GM19238 (cell line): Measurements from ENCODE around the gene FKBP1A.

Experiments
- DNase-seq: peaks from one replicate; pipeline ENCODE4 v3.0.0; 2011; ENCODE audit warnings: low spot score; ENCODE audit not compliant: insufficient read length

FKBP1A gene

DNA sequence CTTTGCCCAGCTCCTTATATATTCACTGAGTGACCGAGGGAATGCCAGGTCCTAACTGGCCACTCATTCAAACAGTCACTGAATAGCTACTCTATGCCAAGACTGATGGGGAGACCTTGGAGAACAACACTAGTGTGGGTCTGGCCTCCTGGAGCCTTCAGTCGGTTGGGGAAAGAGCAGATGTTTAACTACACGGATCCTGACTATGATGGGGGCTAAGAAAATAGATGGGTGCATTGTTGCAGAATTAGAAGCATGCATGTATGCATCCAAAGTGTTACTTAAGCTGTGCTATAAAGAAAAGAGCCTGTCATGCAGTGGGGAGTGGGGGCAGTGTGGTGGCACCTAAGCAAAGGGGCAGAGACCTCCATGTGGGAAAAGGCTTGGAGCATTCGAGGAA lies 6.5 kb downstream of the FKBP1A start:
- DNase-seq = no peak

DNA sequence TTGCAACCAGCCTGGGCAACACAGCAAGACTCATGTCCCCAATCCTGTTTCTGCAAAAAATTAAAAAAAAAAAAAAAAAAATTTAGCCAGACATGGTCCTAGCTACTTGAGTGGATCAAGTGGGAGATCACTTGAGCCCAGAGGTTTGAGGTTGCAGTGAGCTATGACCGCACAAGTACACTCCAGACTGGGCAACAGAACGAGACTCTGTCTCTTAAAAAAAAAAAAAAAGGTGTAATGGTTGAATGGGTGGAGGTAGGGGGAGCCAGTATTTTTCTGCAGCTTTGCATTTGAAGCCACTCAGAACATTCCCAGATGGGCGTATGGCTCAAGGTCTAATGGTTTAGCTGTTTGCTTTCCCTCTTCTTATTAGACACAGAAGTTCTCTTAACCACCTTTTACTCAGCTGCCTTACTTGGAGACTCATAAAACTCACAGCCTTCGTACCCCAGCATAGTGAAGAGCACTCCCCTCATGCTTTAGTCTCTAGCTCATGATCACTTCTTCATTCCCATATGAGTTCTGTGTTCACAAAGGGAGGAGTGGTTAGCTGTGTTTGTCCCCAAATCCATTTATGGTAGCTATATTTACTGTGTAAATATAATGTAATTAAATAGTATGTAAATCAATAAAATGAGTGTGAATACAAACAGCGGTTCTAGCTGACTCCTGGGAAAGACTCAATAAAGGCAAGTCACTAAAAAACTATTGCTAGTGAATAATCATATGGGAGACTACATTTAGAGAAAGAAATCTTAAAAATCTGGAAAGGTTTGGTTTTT lies 9.0 kb downstream of the FKBP1A start:
- DNase-seq = no peak

DNA sequence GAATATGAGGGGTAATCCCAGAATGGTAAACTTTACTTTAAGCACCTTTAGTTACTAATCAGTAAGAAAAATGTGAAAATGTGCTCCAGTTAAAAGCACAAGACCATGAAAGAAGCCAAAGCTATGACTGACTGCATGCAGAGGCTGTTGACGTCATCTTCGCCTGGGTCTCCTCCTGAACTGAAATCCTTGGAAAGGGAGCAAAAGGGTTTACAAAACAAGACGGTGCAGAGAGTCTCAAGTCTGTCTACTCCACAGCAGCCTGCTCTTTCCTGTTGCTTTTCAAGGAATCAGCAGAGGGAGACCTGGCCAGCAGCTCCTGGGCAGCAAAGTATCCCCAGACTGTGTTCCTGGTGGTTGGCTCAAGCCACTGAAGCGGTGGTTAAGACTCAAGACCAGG lies 10.2 kb downstream of the FKBP1A start:
- DNase-seq = no peak

DNA sequence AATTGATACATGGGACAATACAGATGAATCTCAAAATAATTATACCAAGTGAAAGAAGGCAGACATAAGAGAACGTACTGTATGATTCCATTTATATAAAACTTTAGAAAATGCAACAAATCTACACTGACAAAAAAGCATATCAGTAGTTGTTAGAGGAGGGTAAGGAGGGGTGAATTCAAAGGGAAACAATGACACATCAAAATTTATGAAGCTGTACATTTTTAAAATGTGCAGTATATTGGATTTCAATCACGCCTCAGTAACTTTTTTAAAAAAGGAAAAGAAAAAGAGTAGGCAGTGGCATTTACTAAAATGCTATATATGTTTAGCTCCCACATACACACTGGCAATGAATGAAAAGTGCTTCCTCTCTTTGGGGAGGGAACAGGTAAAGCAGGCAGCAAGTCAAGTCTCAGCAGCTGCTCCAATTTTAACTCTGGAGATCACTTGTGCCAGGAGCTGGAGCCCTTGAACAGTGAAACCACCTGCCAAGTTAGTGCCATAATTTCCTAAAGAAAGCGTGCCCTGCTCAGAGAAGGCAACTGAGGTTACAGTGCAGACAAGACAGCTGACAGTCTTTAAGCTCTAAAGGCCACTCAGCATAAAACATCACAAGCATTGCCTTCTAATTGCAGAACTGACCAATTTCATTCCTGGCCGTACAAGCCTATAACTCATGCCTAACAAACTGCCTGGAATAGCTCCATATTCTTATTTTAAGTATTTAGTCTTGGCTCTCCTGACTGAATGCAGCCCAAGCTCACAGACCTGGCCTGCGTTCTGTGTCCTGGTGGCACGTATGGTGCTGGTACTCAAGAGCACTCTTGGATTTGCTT lies 10.9 kb downstream of the FKBP1A start:
- DNase-seq = no peak

DNA sequence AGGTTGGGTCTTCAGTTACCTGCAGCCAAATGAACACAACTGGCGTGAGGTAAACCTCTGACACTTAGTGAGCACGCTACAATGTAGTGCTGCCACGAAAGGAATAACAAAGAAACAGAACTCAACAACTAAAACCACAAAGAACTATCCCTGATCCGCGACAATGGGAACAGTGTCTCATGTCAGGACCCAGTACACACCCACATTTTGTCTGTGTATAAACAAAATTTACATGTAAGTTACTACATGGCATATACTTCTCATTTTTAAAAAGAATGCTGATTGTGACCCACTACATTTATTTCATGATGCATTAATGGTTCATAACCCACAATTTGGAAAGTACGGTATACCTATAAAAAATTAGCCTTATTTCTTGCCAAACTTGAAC lies 14.1 kb downstream of the FKBP1A start:
- DNase-seq = no peak

DNA sequence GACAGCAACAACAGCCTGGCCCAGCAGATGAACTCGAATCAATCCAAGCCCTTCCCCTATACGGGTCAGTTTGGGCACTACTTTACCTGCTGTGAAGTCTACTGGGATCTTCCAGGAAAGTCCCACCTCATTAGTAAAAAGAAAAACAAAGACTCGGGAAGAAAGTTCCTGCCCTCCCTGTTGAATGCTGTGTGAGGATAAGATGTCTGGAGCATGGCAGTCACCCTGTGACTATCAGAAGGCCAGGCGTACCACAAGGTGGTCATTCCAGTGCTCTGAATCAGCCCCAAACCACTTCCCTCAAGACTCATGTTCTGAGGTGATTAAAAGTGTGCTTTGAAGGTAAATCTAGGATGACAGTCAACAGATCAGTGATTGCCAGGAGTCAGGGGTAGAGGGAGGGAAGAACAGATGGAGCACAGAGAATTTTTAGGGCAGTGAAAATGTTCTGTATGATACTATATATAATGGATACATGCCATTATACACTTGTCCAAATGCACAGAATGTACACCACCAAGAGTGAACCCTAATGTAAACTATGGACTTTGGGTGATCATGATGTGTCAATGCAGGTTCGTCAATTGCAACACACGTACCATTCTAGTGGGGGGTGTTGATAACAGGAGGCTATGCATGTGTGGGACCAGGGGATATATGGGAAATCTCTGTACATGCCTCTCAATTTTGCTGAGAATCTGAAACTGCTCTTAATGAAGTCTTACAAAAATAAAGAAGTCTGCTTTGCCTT lies 14.7 kb downstream of the FKBP1A start:
- DNase-seq = no peak

DNA sequence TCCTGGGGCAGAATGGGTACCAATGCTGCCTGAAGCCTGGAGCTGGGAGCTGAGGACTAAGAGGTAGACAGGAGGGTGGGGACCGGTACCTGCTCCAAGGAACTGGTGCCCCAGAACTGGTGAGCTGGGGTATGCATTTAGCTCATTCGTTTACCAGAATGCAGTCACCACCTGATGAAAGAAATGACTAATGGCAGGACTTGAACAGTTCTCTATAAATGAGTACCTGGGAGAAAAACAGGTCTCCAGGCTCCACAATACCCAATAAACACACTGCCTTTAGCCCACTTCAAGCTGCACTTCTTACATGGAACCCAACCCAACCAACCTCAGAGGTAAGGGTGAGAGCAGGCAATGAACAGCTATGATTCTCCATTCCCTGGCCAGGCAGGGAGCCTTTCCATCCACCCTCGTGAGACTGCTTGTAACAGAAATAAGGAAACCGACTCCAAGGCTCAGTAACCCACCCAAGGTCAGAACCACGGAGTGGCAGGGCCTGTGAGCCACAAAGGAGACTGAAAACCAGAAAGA lies 15.4 kb downstream of the FKBP1A start:
- DNase-seq = no peak

DNA sequence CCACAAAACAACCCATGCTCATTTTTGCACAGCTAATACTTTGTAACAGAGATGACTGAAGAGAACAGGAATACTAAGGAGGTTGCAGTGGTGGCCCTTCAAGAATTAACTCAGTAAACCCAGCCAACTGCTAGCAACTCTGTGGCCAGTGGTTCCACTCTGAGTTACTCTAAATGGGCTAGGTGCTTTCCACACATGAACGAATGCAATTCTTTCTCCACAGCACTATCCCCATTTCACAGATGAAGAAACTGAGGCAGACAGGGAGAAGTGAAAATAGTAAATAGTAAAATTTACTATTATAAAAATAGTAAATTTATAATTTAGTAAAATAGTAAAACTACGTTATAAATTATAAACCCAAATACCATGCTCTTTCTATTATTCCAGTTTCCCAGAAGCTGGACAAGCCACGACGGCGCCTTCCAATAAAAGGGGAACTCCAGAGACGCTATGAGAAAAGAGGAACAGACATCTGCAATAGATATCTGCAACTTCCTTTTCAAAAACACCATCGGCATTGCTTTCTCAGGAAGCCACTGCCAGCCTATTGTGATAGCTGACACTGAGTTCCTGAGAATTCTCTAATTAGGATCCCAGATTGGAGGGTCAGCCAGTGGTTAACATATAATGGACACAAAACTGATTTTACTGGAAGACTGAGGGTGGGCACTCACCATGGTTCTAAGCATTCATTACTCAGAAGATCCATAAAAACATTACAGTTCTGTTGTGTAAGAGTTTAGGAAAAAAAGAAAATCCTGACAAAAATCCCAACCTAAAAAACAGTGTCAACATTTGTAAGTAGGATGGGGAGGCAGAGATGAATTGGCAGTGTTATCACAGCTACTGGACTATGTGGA lies 16.2 kb downstream of the FKBP1A start:
- DNase-seq = no peak

DNA sequence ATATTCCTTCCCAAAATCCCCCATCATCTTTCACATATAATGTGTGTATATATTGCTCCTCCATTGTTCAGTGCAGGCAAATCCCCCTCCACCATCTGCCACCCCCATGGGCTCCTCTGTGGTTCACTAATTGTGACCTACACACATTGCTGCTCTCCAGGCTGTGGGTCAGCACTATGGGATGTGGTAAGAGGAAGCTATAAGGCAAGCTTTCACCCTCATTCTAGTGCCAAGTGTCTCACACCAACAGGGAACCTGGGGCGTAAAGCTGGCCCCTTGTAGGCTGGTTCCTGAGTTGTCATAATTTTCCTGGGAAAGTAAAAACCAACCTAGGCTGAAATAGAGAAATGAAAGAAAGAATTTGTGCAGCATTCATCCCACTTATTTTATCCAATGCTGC lies 16.8 kb downstream of the FKBP1A start:
- no peak for DNase-seq

DNA sequence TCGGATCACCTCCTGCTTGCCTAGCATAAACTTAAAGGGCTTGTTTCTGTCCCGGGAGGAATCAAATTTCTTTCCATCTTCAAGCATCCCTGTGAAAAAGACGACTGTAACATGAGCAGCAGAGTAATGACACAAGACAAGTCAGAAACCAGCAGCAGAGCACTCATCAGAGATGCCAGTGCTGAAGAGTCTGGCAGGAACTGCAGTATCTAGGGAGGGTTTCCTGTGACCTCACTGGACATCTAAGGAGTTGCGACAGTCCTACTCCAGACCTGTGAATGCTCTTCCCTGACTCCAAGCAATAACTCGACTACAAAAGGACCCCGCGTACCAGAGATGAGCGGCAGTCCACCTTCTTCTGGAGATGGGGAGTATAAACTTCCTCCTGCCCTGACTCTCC lies 17.3 kb downstream of the FKBP1A start:
- no peak for DNase-seq

DNA sequence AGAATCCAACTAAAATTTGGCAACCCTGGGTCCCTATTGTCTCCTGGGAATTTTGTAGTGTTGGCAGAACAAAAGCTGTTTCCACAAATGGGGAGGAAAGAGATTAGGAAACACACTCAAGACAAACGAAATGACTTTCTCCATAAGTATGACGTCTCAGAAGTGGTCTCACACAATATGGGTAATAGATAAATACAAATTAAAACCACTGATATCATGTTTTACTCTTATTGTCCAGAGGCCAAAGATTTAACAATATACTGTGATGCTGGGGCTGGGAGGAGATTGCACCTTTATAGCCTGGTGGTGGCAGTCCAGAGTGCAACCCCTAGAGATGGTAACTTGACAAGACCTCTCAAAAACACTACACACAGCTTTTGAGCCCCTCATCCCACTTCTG lies 18.6 kb downstream of the FKBP1A start:
- no peak for DNase-seq

DNA sequence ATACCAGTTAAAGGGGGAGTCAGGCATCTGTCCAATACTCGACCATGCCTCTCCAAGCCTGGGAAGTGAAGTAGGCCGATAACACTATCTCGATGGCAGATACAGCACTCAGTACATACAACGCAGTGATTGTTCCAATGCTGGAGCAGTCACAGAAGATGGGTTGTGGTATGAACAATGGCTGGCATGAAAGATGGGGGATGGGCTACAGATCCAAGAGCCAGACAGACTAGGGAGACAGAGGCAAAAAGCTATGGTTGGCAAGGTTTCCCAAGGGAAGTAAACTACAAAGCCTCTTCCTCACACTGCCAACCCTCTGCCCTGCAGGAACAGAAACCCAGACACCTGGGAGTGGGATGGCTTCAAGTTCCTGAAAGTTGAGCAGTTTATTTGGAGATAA lies 19.2 kb downstream of the FKBP1A start:
- no peak for DNase-seq

DNA sequence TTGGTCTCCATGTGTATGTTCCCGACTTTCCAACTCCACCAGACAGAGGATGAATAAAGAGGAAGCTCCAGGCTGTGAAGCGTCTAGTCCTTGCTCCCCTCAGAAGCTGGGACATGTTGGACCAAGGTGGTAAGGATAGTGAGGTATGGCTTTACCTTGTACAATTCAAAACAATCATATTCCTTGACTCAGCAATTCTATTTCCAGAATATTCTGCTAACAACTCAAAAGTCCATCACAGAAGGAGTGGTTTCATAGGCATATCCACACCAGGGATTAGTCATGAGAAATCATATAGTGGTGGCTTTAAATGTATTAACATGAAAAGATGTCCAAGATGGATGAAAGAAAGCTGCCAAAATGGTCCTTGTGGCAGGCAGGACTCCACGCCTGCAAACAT lies 19.8 kb downstream of the FKBP1A start:
- DNase-seq = no peak

DNA sequence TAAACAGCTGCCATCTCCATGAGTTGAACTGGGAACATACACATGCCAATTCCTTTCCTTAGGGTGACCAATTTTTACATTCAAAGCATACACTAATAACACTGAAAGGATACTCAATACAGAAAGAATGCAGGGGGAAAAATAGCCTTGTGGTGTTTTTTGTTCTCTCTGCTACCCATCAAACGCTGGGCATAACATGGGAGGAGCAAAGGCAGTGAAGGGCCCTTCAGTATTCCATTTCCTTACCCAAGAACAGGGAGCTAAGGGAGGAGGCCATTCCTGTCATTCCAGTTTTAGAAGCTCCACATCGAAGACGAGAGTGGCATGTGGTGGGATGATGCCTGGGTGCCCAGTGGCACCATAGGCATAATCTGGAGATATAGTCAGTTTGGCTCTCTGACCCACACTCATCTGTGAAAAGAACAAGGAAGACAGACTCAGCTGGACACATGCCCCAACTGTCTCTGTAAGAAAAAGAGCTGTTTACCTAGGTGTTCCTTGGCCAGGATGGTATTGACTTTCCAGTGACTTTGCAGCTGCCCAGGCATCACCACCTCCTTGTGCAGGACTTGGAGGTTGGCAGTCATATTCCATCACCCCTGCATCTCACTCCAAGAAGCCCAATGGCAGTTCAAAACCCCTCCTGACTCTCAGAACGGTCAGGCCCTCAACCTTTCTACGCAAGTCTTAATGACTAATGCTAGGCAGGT lies 20.9 kb downstream of the FKBP1A start:
- no peak for DNase-seq

DNA sequence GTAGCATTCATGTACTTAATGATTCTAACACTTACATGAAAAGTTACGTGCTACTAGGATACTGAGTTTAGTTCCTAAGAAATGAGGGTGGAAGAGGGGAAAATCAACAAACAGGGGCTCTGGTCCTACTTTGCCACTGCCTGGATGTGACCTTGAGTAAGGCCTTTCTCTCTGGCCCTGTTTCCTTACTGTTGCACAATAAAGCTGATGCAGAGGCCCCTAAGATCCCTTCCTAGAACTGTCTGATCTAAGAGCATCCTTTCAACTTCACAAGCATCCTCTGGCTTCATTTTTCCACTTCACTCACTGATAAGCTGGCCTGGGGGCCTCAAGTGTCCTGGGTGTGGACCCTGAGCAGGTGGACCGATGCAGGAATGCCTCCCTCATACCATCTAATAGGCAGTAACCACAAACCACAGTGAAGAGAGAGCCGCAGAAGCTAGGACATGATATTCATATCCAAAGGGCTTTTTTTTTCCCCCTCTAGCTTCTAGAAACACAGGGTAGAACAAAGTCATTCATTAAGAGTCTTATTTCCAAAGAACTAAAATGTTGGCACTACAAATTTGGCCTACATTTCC lies 21.6 kb downstream of the FKBP1A start:
- DNase-seq = no peak

DNA sequence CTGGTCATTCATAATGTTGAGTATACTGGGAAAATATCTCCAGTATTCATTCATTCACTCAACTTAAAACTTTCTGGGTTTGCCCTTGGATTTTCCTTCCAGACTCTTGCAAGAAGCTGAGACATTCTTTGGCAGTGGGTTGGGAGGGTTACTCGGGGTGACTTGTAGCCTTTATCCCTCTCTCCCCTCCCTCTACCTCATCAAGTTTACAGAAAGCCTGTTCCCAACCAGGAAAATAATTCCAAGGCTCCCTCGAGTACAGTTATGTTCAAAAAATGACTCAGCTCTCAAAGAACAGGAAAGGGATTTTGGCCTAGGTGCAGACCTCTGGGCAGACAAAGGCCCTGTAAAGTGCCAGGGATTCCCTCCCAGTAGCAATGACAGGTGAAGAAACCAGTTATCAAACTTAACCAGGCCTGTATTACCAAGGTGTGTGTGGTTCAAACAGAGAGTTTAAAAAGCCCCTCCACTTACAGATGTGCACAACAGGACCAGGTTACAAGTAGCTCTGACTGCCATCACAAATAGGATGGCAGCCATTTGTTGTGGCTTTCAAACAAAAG lies 22.2 kb downstream of the FKBP1A start:
- DNase-seq = no peak

DNA sequence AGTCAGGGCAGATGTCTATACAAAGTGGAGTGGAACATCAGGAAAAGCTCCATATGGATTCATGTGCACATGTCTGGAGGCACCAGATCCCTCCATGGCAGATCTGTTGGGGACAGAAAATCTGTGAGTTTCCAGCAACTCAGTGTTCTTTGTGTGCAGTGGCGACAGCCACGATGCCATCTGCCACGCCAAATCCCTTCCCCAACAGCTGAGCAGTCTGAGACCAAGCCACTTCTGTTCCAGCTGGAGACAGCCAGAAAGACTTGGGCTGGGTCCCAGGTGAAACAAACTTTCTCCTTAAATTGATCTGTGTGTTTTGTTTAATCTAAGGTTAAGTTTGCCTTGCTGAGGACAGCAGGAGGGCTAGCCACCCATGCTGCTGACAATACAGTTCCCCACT lies 22.9 kb downstream of the FKBP1A start:
- no peak for DNase-seq

DNA sequence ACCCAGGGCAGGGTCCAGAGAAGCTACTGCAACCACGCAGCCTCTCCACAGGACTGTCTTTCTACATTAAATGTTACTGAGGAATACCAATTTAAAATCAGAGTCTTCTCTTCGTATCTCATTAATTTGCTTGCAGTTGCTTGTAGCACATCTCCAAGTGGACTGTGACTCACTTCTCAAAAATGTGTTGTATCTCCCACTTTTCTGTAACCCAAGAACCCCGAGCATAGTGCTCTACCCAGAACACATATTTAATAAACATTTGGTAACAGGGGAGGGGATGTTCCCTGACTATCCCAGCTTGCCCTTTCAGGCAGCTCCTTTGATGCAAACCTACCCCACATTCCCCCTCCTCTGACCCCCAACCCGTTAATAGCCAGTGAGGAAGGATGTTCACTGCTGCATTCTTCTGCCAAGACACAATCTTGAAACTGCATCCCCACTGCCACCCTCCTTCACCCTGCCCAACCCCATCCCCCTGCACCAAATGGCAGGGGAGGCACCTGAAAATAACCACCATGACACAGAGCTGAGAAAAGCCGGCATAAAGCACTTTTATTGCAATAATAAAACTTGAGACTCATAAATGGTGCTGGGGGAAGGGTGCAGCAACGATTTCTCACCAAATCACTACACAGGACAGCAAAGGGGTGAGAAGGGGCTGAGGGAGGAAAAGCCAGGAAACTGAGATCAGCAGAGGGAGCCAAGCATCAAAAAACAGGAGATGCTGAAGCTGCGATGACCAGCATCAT lies 24.2 kb downstream of the FKBP1A start:
- DNase-seq = no peak

DNA sequence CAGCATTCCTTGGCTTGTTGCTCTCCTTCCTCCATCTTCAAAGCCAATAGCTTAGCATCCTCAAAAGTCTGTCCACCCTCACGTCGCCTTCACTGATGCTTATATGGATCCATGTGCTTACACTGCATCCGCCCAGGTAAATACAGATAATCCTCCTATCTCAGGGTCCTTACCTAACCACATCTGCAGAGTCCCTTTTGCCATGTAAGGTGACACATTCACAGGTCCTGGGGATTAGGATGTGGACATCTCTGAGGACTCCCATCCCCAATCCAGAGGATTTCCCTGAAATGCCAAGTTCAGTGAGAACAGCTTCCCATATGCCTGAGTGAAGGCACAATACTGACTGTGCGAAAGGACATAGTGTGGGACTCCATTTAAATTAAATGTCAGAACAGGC lies 25.4 kb downstream of the FKBP1A start:
- no peak for DNase-seq
